Brain microvascular endothelial cell (primary cell): ENCODE measurements around the gene PIH1D2.
"Not testable (repeated sequence)": the region's sequence is repeated elsewhere in the genome, so short reads cannot be mapped to it uniquely, and the experiment has no call there.

Experiments
- DNase-seq: peaks from one replicate; pipeline ENCODE4 v3.0.0-alpha.2; 2020
- H3K27ac ChIP-seq: fragments of 250-450 bp; sonication (Bioruptor Pico); 2 replicates; pipeline ENCODE4 v1.5.1; 2020; ENCODE audit warnings: mild to moderate bottlenecking, moderate library complexity
- H3K27me3 ChIP-seq: fragments of 250-450 bp; sonication (Bioruptor Pico); replicated peaks from 2 replicates; pipeline ENCODE4 v1.5.1; 2020; ENCODE audit warnings: mild to moderate bottlenecking
- H3K36me3 ChIP-seq: fragments of 250-450 bp; sonication (Bioruptor Pico); replicated peaks from 2 replicates; pipeline ENCODE4 v1.5.1; 2020; ENCODE audit warnings: mild to moderate bottlenecking
- H3K4me3 ChIP-seq: 2 replicates; pipeline ENCODE4 v1.5.1; 2011; ENCODE audit warnings: low read depth, mild to moderate bottlenecking, control low read depth, low read length, moderate library complexity
- CTCF ChIP-seq: IDR thresholded peaks from 2 replicates; pipeline ENCODE4 v1.5.1; 2011; ENCODE audit warnings: low read depth, mild to moderate bottlenecking, moderate library complexity, low read length, control low read depth, inconsistent platforms; ENCODE audit errors: missing control alignments
- in situ Hi-C: cut with HindIII; loops from 2 replicates; pipeline ENCODE4 v1.10.0; 2017; ENCODE audit warnings: low sequenced_read_pairs, low pct_ligation_motif_present

Gene PIH1D2

GRCh38 chr11:112033902-112034301 is 39.9 kb downstream of the PIH1D2 start:
- in situ Hi-C loops = no loop called here
- H3K4me3 ChIP-seq = no peak overlapping the region
- TF ChIP-seq CTCF = no peak
- no peak overlapping the region for H3K27ac ChIP-seq
- H3K36me3 ChIP-seq = peaks cover 31% of the 10 kb centered on the region
- no peaks in the 10 kb centered on the region for H3K27me3 ChIP-seq
- DNase-seq = no peak

- no peak for DNase-seq
- no peak overlapping the region for H3K4me3 ChIP-seq
- H3K36me3 ChIP-seq = peaks cover 26% of the 10 kb centered on the region
- no peaks in the 10 kb centered on the region for H3K27me3 ChIP-seq
- no peak overlapping the region for H3K27ac ChIP-seq
- no peak for TF ChIP-seq CTCF
- in situ Hi-C loops = no loop called here
Measured at GRCh38 chr11:112029460-112029859, 44.4 kb downstream of the PIH1D2 start.

GRCh38 chr11:112026784-112027410 is 46.9 kb downstream of the PIH1D2 start:
- H3K27me3 ChIP-seq, DNase-seq, in situ Hi-C loops: not testable (repeated sequence)

GRCh38 chr11:112025707-112026106 is 48.1 kb downstream of the PIH1D2 start:
- in situ Hi-C loops = no loop called here
- TF ChIP-seq CTCF = no peak
- H3K36me3 ChIP-seq = peaks cover 19% of the 10 kb centered on the region
- no peaks in the 10 kb centered on the region for H3K27me3 ChIP-seq
- DNase-seq = no peak
- H3K27ac ChIP-seq = peak overlapping the region; percentile 65
- H3K4me3 ChIP-seq = peak overlapping the region; percentile 94

More at GRCh38 chr11:112026784-112027410, 46.9 kb downstream of the PIH1D2 start:
- H3K36me3 ChIP-seq = peaks cover 19% of the 10 kb centered on the region
- H3K4me3 ChIP-seq, H3K27ac ChIP-seq: not testable (repeated sequence)

GRCh38 chr11:112024773-112025678 is 48.8 kb downstream of the PIH1D2 start, which contains the start of gene DLAT:
Gene DLAT, plus strand, starts transcription at chr11:112025408. Its CDS starts 65 bp downstream, at chr11:112025473.
- no peak for TF ChIP-seq CTCF
- in situ Hi-C loops = no loop called here
- Histone ChIP-seq H3K27me3 (no peaks in the 10 kb centered on the region), H3K27ac (peak within 1 kb of the TSS; percentile 65), H3K36me3 (peaks cover 15% of the 10 kb centered on the region), H3K4me3 (peak within 1 kb of the TSS; percentile 94)
- DNase-seq = peak; percentile 70

GRCh38 chr11:112024178-112024772 is 49.5 kb downstream of the PIH1D2 start:
- Histone ChIP-seq H3K36me3 (peaks cover 9% of the 10 kb centered on the region), H3K4me3 (peak overlapping the region; percentile 94), H3K27me3 (no peaks in the 10 kb centered on the region), H3K27ac (no peak overlapping the region)
- TF ChIP-seq CTCF = no peak
- in situ Hi-C loops = no loop called here
- DNase-seq = no peak
